Measurements from ENCODE around the gene ING4. TPM values are rescaled to one million over a fixed set of nuclear protein-coding genes. Genes with fewer than 3 reads are reported as not detected.

The ING4 gene
- polyA plus RNA-seq, 2 of the 4 experiments (the other 2 are of a cell fraction), result 19.5 to 36.5 TPM

- ATAC-seq (no peak), FAIRE-seq (no peak), DNase-seq (ENCODE audit: low read depth in 1 of 2, low spot score in 1 of 2) (no peak)
- ChIA-PET POLR2A (interaction anchor here (0.7 to 0.8 kb wide), 2 partner anchors 25 to 75 kb away, joined by 4 to 5 read pairs; no protein-coding TSS in a partner anchor), CTCF (interaction anchor here (0.9 to 2.0 kb wide), 7 partner anchors 9 to 161 kb away, joined by 3 to 7 read pairs (median 5); partner anchors contain the start of gene ZNF384)
- peaks cover 7% of the 10 kb centered on the region; the same call in 2 of the 3 replicates for H3K4me1 ChIP-seq
- no peak for TF ChIP-seq POLR2A (IDR thresholded peaks at IDR 0.05; ENCODE audit: low read length)
- WGBS (ENCODE audit: missing lambda C conversion rate), result 88% methylated on average over 2 of the region's 2 CpGs
- no peaks in the 10 kb centered on the region for H3K9me3 ChIP-seq
- no peak overlapping the region for H3K4me3 ChIP-seq
- no peak overlapping the region for H3K4me2 ChIP-seq
- H3K27ac ChIP-seq, result no peak overlapping the region
Measured at GRCh38 chr12:6664902-6665301, 2.0 kb upstream of the ING4 start.

DNA sequence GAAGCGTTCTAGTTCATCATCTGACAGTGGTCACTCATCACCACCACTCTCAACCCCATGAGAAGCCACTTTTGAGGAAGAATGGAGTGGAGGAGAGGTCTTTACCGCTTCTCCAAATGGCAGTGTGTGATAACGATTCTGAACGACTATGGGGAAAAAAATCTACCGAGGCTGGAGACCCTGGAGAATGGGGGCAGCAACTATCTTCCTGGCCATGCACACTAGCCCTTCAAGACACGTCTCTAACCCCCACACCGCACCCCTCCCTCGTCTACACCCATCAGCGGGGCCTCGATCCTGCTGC is 365 bp downstream of the ING4 start:
- peak overlapping the region; percentile 77 for H3K4me3 ChIP-seq
- DNase-seq (ENCODE audit: low read depth in 1 of 2, low spot score in 1 of 2) (peak in 1 of 2 experiments; percentile 92), ATAC-seq (peak; percentile 71 to 76), FAIRE-seq (no peak)
- H3K4me2 ChIP-seq, result peak overlapping the region; percentile 85
- ChIA-PET POLR2A (no interaction called here), CTCF (interaction anchor here (1.2 kb wide), 1 partner anchor 44 kb away, joined by 3 read pairs; no protein-coding TSS in a partner anchor)
- H3K9me3 ChIP-seq, result no peaks in the 10 kb centered on the region
- H3K27ac ChIP-seq, result peak overlapping the region; percentile 72 to 80
- H3K4me1 ChIP-seq, result peaks cover 7% of the 10 kb centered on the region; the same call in 2 of the 3 replicates
- TF ChIP-seq CBX8 (IDR thresholded peaks at IDR 0.05), result no peak
- TF ChIP-seq TFCP2L1 (CRISPR knock-in tag; IDR thresholded peaks at IDR 0.05), result 0 out of 2 replicates have a peak, but pooled peaks have one; percentile 12
- WGBS (ENCODE audit: missing lambda C conversion rate), result under 1% methylated on average over 10 of the region's 10 CpGs

GRCh38 chr12:6653987-6654386 is 8.9 kb downstream of the ING4 start:
- no peak overlapping the region for H3K4me2 ChIP-seq
- DNase-seq (ENCODE audit: low read depth in 1 of 2, low spot score in 1 of 2) (no peak), FAIRE-seq (no peak), ATAC-seq (no peak)
- no peak overlapping the region for H3K27ac ChIP-seq
- no peaks in the 10 kb centered on the region for H3K4me1 ChIP-seq
- TF ChIP-seq FOXS1 (CRISPR knock-in tag; IDR thresholded peaks at IDR 0.05) (no peak), BHLHE40 (IDR thresholded peaks at IDR 0.05; ENCODE audit: low read depth, low read length) (no peak), USF2 (IDR thresholded peaks at IDR 0.05) (no peak), POLR2A (IDR thresholded peaks at IDR 0.05; ENCODE audit: low read length) (no peak), CHD4 (IDR thresholded peaks at IDR 0.05; ENCODE audit: borderline replicate concordance) (no peak), JUN (IDR thresholded peaks at IDR 0.05) (no peak), NR3C1 (IDR thresholded peaks at IDR 0.05) (no peak), EP300 (IDR thresholded peaks at IDR 0.05) (no peak), HDAC2 (IDR thresholded peaks at IDR 0.05) (no peak), BCL3 (IDR thresholded peaks at IDR 0.05) (no peak), RNF2 (IDR thresholded peaks at IDR 0.05; ENCODE audit: borderline replicate concordance, low read depth) (no peak)
- H3K9me3 ChIP-seq, result no peaks in the 10 kb centered on the region
- ChIA-PET CTCF (interaction anchor here (0.6 to 1.9 kb wide), 3 partner anchors 9 to 38 kb away, joined by 3 to 4 read pairs (median 4); no protein-coding TSS in a partner anchor), POLR2A (no interaction called here)
- 93% methylated on average over 5 of the region's 5 CpGs for WGBS (ENCODE audit: missing lambda C conversion rate)
- H3K4me3 ChIP-seq, result no peak overlapping the region

DNA sequence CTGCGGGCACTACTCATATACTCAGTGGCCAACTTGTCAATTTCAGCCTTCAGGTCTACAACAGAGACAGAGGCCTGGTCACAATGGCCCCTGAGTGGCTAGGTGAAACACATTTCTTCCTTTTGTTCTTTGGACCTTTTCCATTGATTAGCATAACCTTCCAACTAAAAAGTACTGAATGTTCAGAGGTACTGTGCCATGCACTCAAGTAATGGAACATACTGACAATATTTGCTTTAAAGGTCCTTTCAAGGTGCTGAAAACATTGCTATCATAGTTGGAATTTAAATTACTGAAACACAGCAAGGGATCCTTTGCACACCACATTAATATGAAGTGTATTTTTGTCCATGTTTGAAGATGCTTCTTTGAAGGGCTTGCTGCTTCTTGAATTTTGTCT is 9.6 kb downstream of the ING4 start:
- POLR2A ChIA-PET, result no interaction called here

DNA sequence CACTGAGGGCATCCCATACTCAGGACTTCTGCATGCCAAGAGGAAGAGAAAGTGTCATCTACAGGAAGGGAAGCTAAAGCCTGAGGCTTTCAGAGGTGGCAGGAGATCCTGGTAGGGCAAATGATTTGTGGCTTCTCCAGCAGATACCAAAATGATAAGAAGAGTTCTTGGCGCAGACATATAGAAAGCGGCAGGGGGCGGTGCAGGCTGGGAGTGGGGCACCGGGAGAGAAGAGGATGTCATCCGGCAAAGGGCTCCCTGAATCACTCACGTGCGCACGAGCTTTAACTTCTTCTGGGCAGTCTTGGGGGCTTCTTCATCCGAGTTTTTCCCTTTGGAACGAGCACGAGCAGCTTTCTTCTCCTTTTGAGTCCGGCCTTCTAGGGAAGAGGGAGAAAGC is 10.5 kb downstream of the ING4 start:
- Histone ChIP-seq H3K4me2 (no peak overlapping the region), H3K4me1 (no peaks in the 10 kb centered on the region), H3K4me3 (no peak overlapping the region), H3K27ac (no peak overlapping the region), H3K9me3 (no peaks in the 10 kb centered on the region; the same call in 2 of the 3 replicates)
- 92% methylated on average over 12 of the region's 12 CpGs for WGBS (ENCODE audit: missing lambda C conversion rate)
- ATAC-seq (no peak), FAIRE-seq (no peak), DNase-seq (ENCODE audit: low read depth in 1 of 2, low spot score in 1 of 2) (no peak)
- ChIA-PET CTCF (interaction anchor here (0.7 to 1.9 kb wide), 3 partner anchors 11 to 190 kb away, joined by 3 to 4 read pairs (median 3); no protein-coding TSS in a partner anchor), POLR2A (no interaction called here)
- TF ChIP-seq SMC3 (IDR thresholded peaks at IDR 0.05), result no peak
- TF ChIP-seq RFX5 (IDR thresholded peaks at IDR 0.05), result no peak
- TF ChIP-seq ZFP36 (IDR thresholded peaks at IDR 0.05; ENCODE audit: borderline replicate concordance, partially characterized antibody), result no peak
- TF ChIP-seq EHMT2 (IDR thresholded peaks at IDR 0.05; ENCODE audit: low read depth), result no peak
- no peak for TF ChIP-seq HDAC2 (IDR thresholded peaks at IDR 0.05)
- no peak for TF ChIP-seq RNF2 (IDR thresholded peaks at IDR 0.05; ENCODE audit: borderline replicate concordance, low read depth)
- TF ChIP-seq, protein P1, sequence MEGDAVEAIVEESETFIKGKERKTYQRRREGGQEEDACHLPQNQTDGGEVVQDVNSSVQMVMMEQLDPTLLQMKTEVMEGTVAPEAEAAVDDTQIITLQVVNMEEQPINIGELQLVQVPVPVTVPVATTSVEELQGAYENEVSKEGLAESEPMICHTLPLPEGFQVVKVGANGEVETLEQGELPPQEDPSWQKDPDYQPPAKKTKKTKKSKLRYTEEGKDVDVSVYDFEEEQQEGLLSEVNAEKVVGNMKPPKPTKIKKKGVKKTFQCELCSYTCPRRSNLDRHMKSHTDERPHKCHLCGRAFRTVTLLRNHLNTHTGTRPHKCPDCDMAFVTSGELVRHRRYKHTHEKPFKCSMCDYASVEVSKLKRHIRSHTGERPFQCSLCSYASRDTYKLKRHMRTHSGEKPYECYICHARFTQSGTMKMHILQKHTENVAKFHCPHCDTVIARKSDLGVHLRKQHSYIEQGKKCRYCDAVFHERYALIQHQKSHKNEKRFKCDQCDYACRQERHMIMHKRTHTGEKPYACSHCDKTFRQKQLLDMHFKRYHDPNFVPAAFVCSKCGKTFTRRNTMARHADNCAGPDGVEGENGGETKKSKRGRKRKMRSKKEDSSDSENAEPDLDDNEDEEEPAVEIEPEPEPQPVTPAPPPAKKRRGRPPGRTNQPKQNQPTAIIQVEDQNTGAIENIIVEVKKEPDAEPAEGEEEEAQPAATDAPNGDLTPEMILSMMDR (IDR thresholded peaks at IDR 0.05), result no peak
- no peak for TF ChIP-seq NFE2L2 (conservative IDR thresholded peaks at IDR 0.05; ENCODE audit: low read length)
- no peak for TF ChIP-seq RCOR1 (IDR thresholded peaks at IDR 0.05; ENCODE audit: low read depth, low read length)
- TF ChIP-seq MYC (IDR thresholded peaks at IDR 0.05; ENCODE audit: borderline replicate concordance, low read length), result no peak
- no peak for TF ChIP-seq ZSCAN20 (CRISPR knock-in tag; IDR thresholded peaks at IDR 0.05)
- no peak for TF ChIP-seq CEBPB (IDR thresholded peaks at IDR 0.05)
- TF ChIP-seq RARB (CRISPR knock-in tag; IDR thresholded peaks at IDR 0.05), result no peak
- no peak for TF ChIP-seq ZNF302 (CRISPR knock-in tag; IDR thresholded peaks at IDR 0.05)
- no peak for TF ChIP-seq BHLHE40 (IDR thresholded peaks at IDR 0.05; ENCODE audit: low read depth, low read length)
- TF ChIP-seq JUN (IDR thresholded peaks at IDR 0.05), result no peak

More for the DNA sequence above, 9.6 kb downstream of the ING4 start:
- TF ChIP-seq ESRRA (IDR thresholded peaks at IDR 0.05; ENCODE audit: borderline replicate concordance, low read length) (no peak), ZSCAN20 (CRISPR knock-in tag; IDR thresholded peaks at IDR 0.05) (no peak)
- ATAC-seq (no peak), DNase-seq (ENCODE audit: low read depth in 1 of 2, low spot score in 1 of 2) (no peak), FAIRE-seq (peak; percentile 43)
- no peak overlapping the region for H3K4me2 ChIP-seq
- 100% methylated on average over 1 of the region's 1 CpG for WGBS (ENCODE audit: missing lambda C conversion rate)
- no peak overlapping the region for H3K4me3 ChIP-seq
- no peak overlapping the region for H3K27ac ChIP-seq
- H3K4me1 ChIP-seq, result no peaks in the 10 kb centered on the region
- CTCF ChIA-PET, result interaction anchor here (0.9 to 1.9 kb wide), 3 partner anchors 9 to 73 kb away, joined by 3 to 4 read pairs (median 3); no protein-coding TSS in a partner anchor
- no peaks in the 10 kb centered on the region for H3K9me3 ChIP-seq

All from A549 (cell line).